Breast epithelium (tissue), 4 donors: Measurements from ENCODE around the gene AMOTL1. TPM values are rescaled to one million over a fixed set of nuclear protein-coding genes. Genes with fewer than 3 reads are reported as not detected.
A peak's percentile ranks its signal among the peaks of the same experiment; 100 is the strongest.

Experiments
- DNase-seq, 2 donors: peaks; one replicate each; pipeline ENCODE4 v3.0.0-alpha.2; 2019; ENCODE audit warnings: low spot score in 2 of 2
- H3K27ac ChIP-seq, 2 donors: fragments of 200-600 bp; sonication (generic) in 1 of 2; one replicate each; pipeline ENCODE4 v1.5.1; 2016 to 2019; ENCODE audit warnings: mild to moderate bottlenecking in 1 of 2
- H3K27me3 ChIP-seq, 2 donors: fragments of 200-600 bp; sonication (generic) in 1 of 2; one replicate each; pipeline versions ENCODE4 v1.5.1 to v1.6.0; 2017 to 2019; ENCODE audit warnings: control low read depth in 1 of 2, mild to moderate bottlenecking in 1 of 2
- H3K36me3 ChIP-seq: fragments of 200-600 bp; one replicate; pipeline ENCODE4 v1.5.1; 2019
- H3K4me1 ChIP-seq, 2 donors: fragments of 200-600 bp; sonication (generic); one replicate each; pipeline ENCODE4 v1.5.1; 2016 to 2019; ENCODE audit warnings: control low read depth in 1 of 2
- H3K4me3 ChIP-seq, 3 donors: fragments of 200-600 bp; sonication (generic); 1 replicate in 2 of 3; 2 replicates in 1 of 3; pipeline ENCODE4 v1.5.1; 2016 to 2019; ENCODE audit warnings: mild to moderate bottlenecking in 3 of 3, moderate library complexity in 2 of 3
- H3K9me3 ChIP-seq, 2 donors: fragments of 200-600 bp; sonication (generic) in 1 of 2; one replicate each; pipeline ENCODE4 v1.5.1; 2016 to 2019; ENCODE audit warnings: control low read depth in 1 of 2
- POLR2A ChIP-seq: fragments of 450-650 bp; IDR thresholded peaks from one replicate; pipeline ENCODE4 v1.6.1; 2016; ENCODE audit warnings: antibody characterized with exemption, mild to moderate bottlenecking, moderate library complexity
- POLR2AphosphoS5 ChIP-seq, 3 donors: sonication (generic); formaldehyde crosslinking; IDR thresholded peaks; one replicate each; pipeline ENCODE4 v1.6.1; 2017; ENCODE audit warnings: antibody characterized with exemption in 3 of 3
- intact Hi-C: fragments of 100-400 bp; cut with DNase I; formaldehyde crosslinking; loops from one replicate; pipeline ENCODE4 v1.15.1; 2023; ENCODE audit warnings: low total_unique reads
- total RNA-seq, 3 donors: library from RNA; depleted of rRNA; stranded (reverse); fragments of >200 nt; gene quantifications; one replicate each; pipeline ENCODE4 v1.1.0, GENCODE V29; 2016
- TF ChIP-seq, protein P1 (sequence below), 3 donors: fragments of 450-650 bp; IDR thresholded peaks; one replicate each; pipeline ENCODE4 v1.5.1; 2016 to 2017; ENCODE audit warnings: antibody characterized with exemption in 3 of 3, mild to moderate bottlenecking in 3 of 3, moderate library complexity in 3 of 3

The AMOTL1 gene
- total RNA-seq, 3 donors from 2014 or later, result 35.5 to 41.4 (median 39.0) TPM

- no peak for TF ChIP-seq POLR2AphosphoS5 (IDR thresholded peaks at IDR 0.05)
- TF ChIP-seq POLR2A, result no peak
- TF ChIP-seq, protein P1, sequence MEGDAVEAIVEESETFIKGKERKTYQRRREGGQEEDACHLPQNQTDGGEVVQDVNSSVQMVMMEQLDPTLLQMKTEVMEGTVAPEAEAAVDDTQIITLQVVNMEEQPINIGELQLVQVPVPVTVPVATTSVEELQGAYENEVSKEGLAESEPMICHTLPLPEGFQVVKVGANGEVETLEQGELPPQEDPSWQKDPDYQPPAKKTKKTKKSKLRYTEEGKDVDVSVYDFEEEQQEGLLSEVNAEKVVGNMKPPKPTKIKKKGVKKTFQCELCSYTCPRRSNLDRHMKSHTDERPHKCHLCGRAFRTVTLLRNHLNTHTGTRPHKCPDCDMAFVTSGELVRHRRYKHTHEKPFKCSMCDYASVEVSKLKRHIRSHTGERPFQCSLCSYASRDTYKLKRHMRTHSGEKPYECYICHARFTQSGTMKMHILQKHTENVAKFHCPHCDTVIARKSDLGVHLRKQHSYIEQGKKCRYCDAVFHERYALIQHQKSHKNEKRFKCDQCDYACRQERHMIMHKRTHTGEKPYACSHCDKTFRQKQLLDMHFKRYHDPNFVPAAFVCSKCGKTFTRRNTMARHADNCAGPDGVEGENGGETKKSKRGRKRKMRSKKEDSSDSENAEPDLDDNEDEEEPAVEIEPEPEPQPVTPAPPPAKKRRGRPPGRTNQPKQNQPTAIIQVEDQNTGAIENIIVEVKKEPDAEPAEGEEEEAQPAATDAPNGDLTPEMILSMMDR (IDR thresholded peaks at IDR 0.05), result no peak
- no peaks in the 10 kb centered on the region for H3K9me3 ChIP-seq
- DNase-seq, result no peak
- no peaks in the 10 kb centered on the region for H3K27me3 ChIP-seq
- no peaks in the 10 kb centered on the region for H3K4me1 ChIP-seq
- intact Hi-C loops, result no loop called here
- no peak overlapping the region for H3K27ac ChIP-seq
- H3K36me3 ChIP-seq, result no peaks in the 10 kb centered on the region
- H3K4me3 ChIP-seq, result no peak overlapping the region
Observed at GRCh38 chr11:94725097-94725496, 43.1 kb upstream of the AMOTL1 start.

- no peaks in the 10 kb centered on the region for H3K27me3 ChIP-seq
- no peak overlapping the region for H3K27ac ChIP-seq
- no peaks in the 10 kb centered on the region for H3K4me1 ChIP-seq
- no peak overlapping the region for H3K4me3 ChIP-seq
- intact Hi-C loops, result no loop called here
- no peak for TF ChIP-seq POLR2A
- TF ChIP-seq POLR2AphosphoS5 (IDR thresholded peaks at IDR 0.05), result no peak
- TF ChIP-seq, protein P1 (IDR thresholded peaks at IDR 0.05), result no peak
- DNase-seq, result no peak
- H3K36me3 ChIP-seq, result no peaks in the 10 kb centered on the region
- H3K9me3 ChIP-seq, result no peaks in the 10 kb centered on the region
Observed at GRCh38 chr11:94727819-94728218, 40.3 kb upstream of the AMOTL1 start.

DNA sequence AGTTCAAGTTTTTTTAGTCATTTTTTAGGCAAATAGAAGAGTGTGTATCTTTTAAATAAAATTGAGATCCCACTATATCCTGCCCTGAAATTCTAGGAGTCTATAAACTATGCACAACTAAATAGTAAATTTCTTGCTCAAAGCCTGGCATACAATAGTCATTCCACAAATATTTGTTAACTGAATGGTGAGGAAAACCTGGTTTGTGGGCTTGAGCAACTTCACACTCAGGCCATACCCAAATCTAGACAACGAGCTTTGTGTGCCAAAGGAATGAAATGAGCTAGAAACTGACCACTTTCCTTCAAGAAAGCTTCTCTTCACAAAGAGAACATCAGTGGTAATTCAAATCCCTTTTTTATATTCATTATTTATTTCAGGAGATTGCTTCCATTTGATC lies 39.6 kb upstream of the AMOTL1 start:
- no peak for DNase-seq
- Histone ChIP-seq H3K4me1 (no peaks in the 10 kb centered on the region), H3K4me3 (no peak overlapping the region), H3K27ac (no peak overlapping the region), H3K27me3 (no peaks in the 10 kb centered on the region), H3K9me3 (no peaks in the 10 kb centered on the region), H3K36me3 (no peaks in the 10 kb centered on the region)
- intact Hi-C loops, result no loop called here
- no peak for TF ChIP-seq POLR2A
- TF ChIP-seq, protein P1 (IDR thresholded peaks at IDR 0.05), result no peak
- no peak for TF ChIP-seq POLR2AphosphoS5 (IDR thresholded peaks at IDR 0.05)

DNA sequence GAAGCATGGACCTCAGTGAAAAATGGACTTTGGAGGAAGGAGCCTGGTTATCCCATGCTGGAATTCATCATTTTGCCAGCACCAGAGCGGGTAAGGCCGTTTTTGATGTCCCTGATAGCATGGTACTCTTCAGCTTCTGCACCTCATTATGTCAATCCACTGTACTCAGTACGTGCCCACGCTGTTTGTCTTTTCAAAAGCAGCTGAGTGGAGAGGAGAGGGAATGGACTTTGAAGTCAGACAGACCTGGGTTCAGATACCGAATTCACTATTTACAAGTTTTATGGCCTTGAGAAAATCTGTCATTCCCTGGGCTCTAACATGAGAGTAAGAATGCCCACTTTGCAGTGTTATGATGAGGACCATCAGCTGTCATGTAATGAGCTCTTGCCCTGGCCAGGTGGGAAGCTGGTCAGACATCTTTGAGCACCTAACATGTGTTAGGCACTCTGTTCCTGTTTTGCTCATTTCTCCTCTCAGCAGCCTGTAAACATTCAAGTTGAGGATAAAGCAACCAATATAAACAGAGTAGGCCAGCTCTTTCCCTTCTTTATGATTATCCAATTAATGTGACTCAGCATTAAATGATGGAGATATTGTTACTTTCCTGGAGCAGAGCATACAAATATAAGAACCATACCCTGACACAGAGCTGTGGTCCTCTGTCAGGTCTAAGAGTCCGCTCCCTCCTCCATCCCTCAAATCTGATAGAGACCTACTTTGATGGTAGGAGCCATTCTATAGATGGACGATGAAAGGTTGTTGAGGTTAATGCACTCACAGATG lies 39.0 kb upstream of the AMOTL1 start:
- Histone ChIP-seq H3K4me3 (no peak overlapping the region), H3K27ac (no peak overlapping the region), H3K4me1 (no peaks in the 10 kb centered on the region), H3K9me3 (no peaks in the 10 kb centered on the region), H3K36me3 (no peaks in the 10 kb centered on the region), H3K27me3 (no peaks in the 10 kb centered on the region)
- intact Hi-C loops, result no loop called here
- DNase-seq, result no peak
- no peak for TF ChIP-seq POLR2AphosphoS5 (IDR thresholded peaks at IDR 0.05)
- TF ChIP-seq, protein P1 (IDR thresholded peaks at IDR 0.05), result no peak
- no peak for TF ChIP-seq POLR2A

- no peak for DNase-seq
- no peak for TF ChIP-seq POLR2AphosphoS5 (IDR thresholded peaks at IDR 0.05)
- no peak for TF ChIP-seq POLR2A
- TF ChIP-seq, protein P1 (IDR thresholded peaks at IDR 0.05), result no peak
- Histone ChIP-seq H3K27ac (peak overlapping the region in 1 of 2 donors; percentile 80), H3K9me3 (no peaks in the 10 kb centered on the region), H3K27me3 (no peaks in the 10 kb centered on the region), H3K4me3 (no peak overlapping the region), H3K36me3 (no peaks in the 10 kb centered on the region), H3K4me1 (no peaks in the 10 kb centered on the region)
- intact Hi-C loops, result no loop called here
Observed at GRCh38 chr11:94730153-94730552, 38.0 kb upstream of the AMOTL1 start.
